Dermis microvascular lymphatic vessel endothelial cell (primary cell): ENCODE results near the gene USP4. TPM values are rescaled to one million over a fixed set of nuclear protein-coding genes. Genes with fewer than 3 reads are reported as not detected.

Experiments
- DNase-seq, 2 donors: peaks; one replicate each; pipeline versions ENCODE4 v3.0.0 to v3.0.0-alpha.2; 2010; ENCODE audit warnings: low read depth in 2 of 2
- total RNA-seq: library from RNA; depleted of rRNA; stranded (reverse); fragments of >200 nt; gene quantifications from 2 replicates; pipeline ENCODE4 v1.2.1, GENCODE V29; 2014

USP4 gene
- total RNA-seq, 1 donor from 2014 or later = 20.4 TPM

GRCh38 chr3:49295489-49296058, 44.3 kb downstream of the USP4 start:
- DNase-seq = peak in 1 of 2 donors; percentile 53

- DNase-seq = peak; percentile 47 to 67
These were observed 45.5 kb downstream of the USP4 start for GRCh38 chr3:49294343-49294742.

- no peak for DNase-seq
These were observed 55.9 kb downstream of the USP4 start for GRCh38 chr3:49283997-49284396.

- DNase-seq = peak in 1 of 2 donors; percentile 27
These were observed 60.5 kb downstream of the USP4 start for GRCh38 chr3:49279376-49279775.

GRCh38 chr3:49278548-49278947, 61.3 kb downstream of the USP4 start:
- no peak for DNase-seq

GRCh38 chr3:49277383-49277775, 62.5 kb downstream of the USP4 start:
- peak in 1 of 2 donors; percentile 43 for DNase-seq

GRCh38 chr3:49276475-49277382, 63.1 kb downstream of the USP4 start, which contains the start of gene C3orf62:
TSS of gene C3orf62 (minus strand) at chr3:49277232. CDS start at chr3:49276872, 360 bp downstream.
- peak in 1 of 2 donors; percentile 85 for DNase-seq

- DNase-seq = no peak
These were observed 65.9 kb downstream of the USP4 start for GRCh38 chr3:49273825-49274532.

GRCh38 chr3:49271047-49271446, 68.8 kb downstream of the USP4 start:
- DNase-seq = no peak

GRCh38 chr3:49270156-49270500, 69.7 kb downstream of the USP4 start:
- DNase-seq = no peak

- no peak for DNase-seq
These were observed 70.3 kb downstream of the USP4 start for GRCh38 chr3:49269443-49270155.

GRCh38 chr3:49266410-49267095, 73.3 kb downstream of the USP4 start:
- peak in 1 of 2 donors; percentile 11 for DNase-seq

GRCh38 chr3:49265661-49266386, 74.0 kb downstream of the USP4 start:
- peak in 1 of 2 donors; percentile 16 for DNase-seq

- no peak for DNase-seq
These were observed 76.5 kb downstream of the USP4 start for GRCh38 chr3:49263159-49263889.

- no peak for DNase-seq
These were observed 79.0 kb downstream of the USP4 start for GRCh38 chr3:49260806-49261324.

GRCh38 chr3:49257187-49257586, 82.7 kb downstream of the USP4 start:
- no peak for DNase-seq

GRCh38 chr3:49255718-49256511, 83.9 kb downstream of the USP4 start:
- no peak for DNase-seq

- DNase-seq = no peak
These were observed 84.7 kb downstream of the USP4 start for GRCh38 chr3:49255112-49255511.

- DNase-seq = no peak
These were observed 86.3 kb downstream of the USP4 start for GRCh38 chr3:49253512-49253911.
